GM19452 (cell line): ENCODE data around the gene WFDC12.

Experiments
- ATAC-seq: cut with Tn5 transposase; IDR thresholded peaks from one replicate; pipeline ENCODE4 v1.9.1; 2021; ENCODE audit not compliant: unreplicated experiment

WFDC12 gene

GRCh38 chr20:45115829-45116228 lies 8.4 kb downstream of the WFDC12 start:
- no peak for ATAC-seq

GRCh38 chr20:45115386-45115774 lies 8.9 kb downstream of the WFDC12 start:
- no peak for ATAC-seq

- no peak for ATAC-seq
Measured at GRCh38 chr20:45114465-45115385, 9.5 kb downstream of the WFDC12 start, which contains the start of gene WFDC5. TSS of gene WFDC5 (minus strand) at chr20:45115174. CDS start at chr20:45115083, 91 bp downstream.

- ATAC-seq = no peak
Measured at GRCh38 chr20:45113865-45114264, 10.4 kb downstream of the WFDC12 start.

- no peak for ATAC-seq
Measured at GRCh38 chr20:45112754-45113153, 11.5 kb downstream of the WFDC12 start.

- ATAC-seq = no peak
Measured at GRCh38 chr20:45111799-45112471, 12.3 kb downstream of the WFDC12 start.

GRCh38 chr20:45111285-45111684 lies 13.0 kb downstream of the WFDC12 start:
- ATAC-seq = no peak

GRCh38 chr20:45110301-45110700 lies 14.0 kb downstream of the WFDC12 start:
- no peak for ATAC-seq

GRCh38 chr20:45109634-45110033 lies 14.6 kb downstream of the WFDC12 start:
- ATAC-seq = no peak

- ATAC-seq = no peak
Measured at GRCh38 chr20:45105317-45105716, 18.9 kb downstream of the WFDC12 start.

GRCh38 chr20:45104786-45105185 lies 19.5 kb downstream of the WFDC12 start:
- ATAC-seq = no peak

- no peak for ATAC-seq
Measured at GRCh38 chr20:45103072-45103471, 21.2 kb downstream of the WFDC12 start.

GRCh38 chr20:45101333-45101850 lies 22.9 kb downstream of the WFDC12 start:
- no peak for ATAC-seq

- no peak for ATAC-seq
Measured at GRCh38 chr20:45100563-45101245, 23.6 kb downstream of the WFDC12 start, which contains the start of gene KCNS1. TSS of gene KCNS1 (minus strand) at chr20:45101127. CDS start at chr20:45099236, 1,891 bp downstream.

GRCh38 chr20:45098103-45098773 lies 26.0 kb downstream of the WFDC12 start:
- no peak for ATAC-seq

- ATAC-seq = no peak
Measured at GRCh38 chr20:45097485-45098102, 26.7 kb downstream of the WFDC12 start.

- no peak for ATAC-seq
Measured at GRCh38 chr20:45096781-45097180, 27.5 kb downstream of the WFDC12 start.

- ATAC-seq = no peak
Measured at GRCh38 chr20:45095805-45096238, 28.4 kb downstream of the WFDC12 start.

GRCh38 chr20:45094864-45095574 lies 29.2 kb downstream of the WFDC12 start:
- ATAC-seq = no peak
